GM12878 (cell line): Measurements from ENCODE around the gene KRTAP4-7.

Experiments
- CBX5 ChIP-seq: sonication (generic); IDR thresholded peaks from 2 replicates; pipeline ENCODE4 v1.6.1; 2016; ENCODE audit warnings: low read depth, moderate library complexity, mild to moderate bottlenecking, inconsistent platforms
- CTCF ChIP-seq, 3 experiments: IDR thresholded peaks in 2 of 3; conservative IDR thresholded peaks in 1 of 3; 2 replicates each; pipeline ENCODE4 v1.5.1; 2011; ENCODE audit warnings: low read depth in 3 of 3, low read length in 3 of 3, mild to moderate bottlenecking in 3 of 3, control low read depth in 2 of 3, moderate library complexity in 2 of 3, inconsistent platforms in 1 of 3, mixed read lengths in 1 of 3; ENCODE audit not compliant: control insufficient read depth in 2 of 3, insufficient read depth in 1 of 3; ENCODE audit errors: extremely low read depth in 1 of 3
- EZH2 ChIP-seq: IDR thresholded peaks from 2 replicates; pipeline ENCODE4 v1.6.1; 2012; ENCODE audit warnings: low read depth, mild to moderate bottlenecking, control low read depth, inconsistent platforms, low read length, borderline replicate concordance; ENCODE audit not compliant: control insufficient read depth
- FOXM1 ChIP-seq: IDR thresholded peaks from 2 replicates; pipeline ENCODE4 v1.6.1; 2012; ENCODE audit warnings: low read depth, mild to moderate bottlenecking, inconsistent platforms, low read length, moderate library complexity
- PBX3 ChIP-seq: IDR thresholded peaks from 2 replicates; pipeline ENCODE4 v1.6.1; 2011; ENCODE audit warnings: mild to moderate bottlenecking, low read depth, low read length, moderate library complexity; ENCODE audit not compliant: insufficient replicate concordance
- RCOR1 ChIP-seq: conservative IDR thresholded peaks from 2 replicates; pipeline ENCODE4 v1.6.1; 2012; ENCODE audit warnings: low read depth, low read length, improper control_type of control experiment
- REST ChIP-seq: IDR thresholded peaks from 2 replicates; pipeline ENCODE4 v1.6.1; 2012; ENCODE audit warnings: mild to moderate bottlenecking, low read depth, low read length
- ZNF687 ChIP-seq: fragments of 450-650 bp; IDR thresholded peaks from 2 replicates; pipeline ENCODE4 v1.6.1; 2017; ENCODE audit warnings: mild to moderate bottlenecking, moderate library complexity
- TF ChIP-seq, protein P1 (sequence below): IDR thresholded peaks from 2 replicates; pipeline ENCODE4 v1.6.1; 2012; ENCODE audit warnings: low read depth, low read length, improper control_type of control experiment
- TF ChIP-seq, protein P2 (sequence below): fragments of 450-650 bp; IDR thresholded peaks from 2 replicates; pipeline ENCODE4 v1.6.1; 2017; ENCODE audit warnings: mild to moderate bottlenecking

- TF ChIP-seq PBX3 (no peak), CTCF (IDR thresholded peaks at IDR 0.05 in 2 of 3, conservative IDR thresholded peaks at IDR 0.05 in 1 of 3; ENCODE audit: control insufficient read depth in 2 of 3, extremely low read depth in 1 of 3, insufficient read depth in 1 of 3, low read depth in 3 of 3, low read length in 3 of 3) (no peak), REST (no peak), CBX5 (no peak), ZNF687 (no peak), FOXM1 (no peak), EZH2 (no peak), RCOR1 (no peak)
- TF ChIP-seq, protein P1, sequence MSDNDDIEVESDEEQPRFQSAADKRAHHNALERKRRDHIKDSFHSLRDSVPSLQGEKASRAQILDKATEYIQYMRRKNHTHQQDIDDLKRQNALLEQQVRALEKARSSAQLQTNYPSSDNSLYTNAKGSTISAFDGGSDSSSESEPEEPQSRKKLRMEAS: no peak
- TF ChIP-seq, protein P2, sequence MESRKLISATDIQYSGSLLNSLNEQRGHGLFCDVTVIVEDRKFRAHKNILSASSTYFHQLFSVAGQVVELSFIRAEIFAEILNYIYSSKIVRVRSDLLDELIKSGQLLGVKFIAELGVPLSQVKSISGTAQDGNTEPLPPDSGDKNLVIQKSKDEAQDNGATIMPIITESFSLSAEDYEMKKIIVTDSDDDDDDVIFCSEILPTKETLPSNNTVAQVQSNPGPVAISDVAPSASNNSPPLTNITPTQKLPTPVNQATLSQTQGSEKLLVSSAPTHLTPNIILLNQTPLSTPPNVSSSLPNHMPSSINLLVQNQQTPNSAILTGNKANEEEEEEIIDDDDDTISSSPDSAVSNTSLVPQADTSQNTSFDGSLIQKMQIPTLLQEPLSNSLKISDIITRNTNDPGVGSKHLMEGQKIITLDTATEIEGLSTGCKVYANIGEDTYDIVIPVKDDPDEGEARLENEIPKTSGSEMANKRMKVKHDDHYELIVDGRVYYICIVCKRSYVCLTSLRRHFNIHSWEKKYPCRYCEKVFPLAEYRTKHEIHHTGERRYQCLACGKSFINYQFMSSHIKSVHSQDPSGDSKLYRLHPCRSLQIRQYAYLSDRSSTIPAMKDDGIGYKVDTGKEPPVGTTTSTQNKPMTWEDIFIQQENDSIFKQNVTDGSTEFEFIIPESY: no peak
Measured at GRCh38 chr17:41052566-41052965, 31.4 kb upstream of the KRTAP4-7 start.
